Kidney (tissue), 14 donors: ENCODE measurements around the gene XYLT1. TPM values are rescaled to one million over a fixed set of nuclear protein-coding genes. Genes with fewer than 3 reads are reported as not detected.

ENCODE experiments used
- DNase-seq, 5 donors: peaks; one replicate each; pipeline ENCODE4 v3.0.0-alpha.2; 2013 to 2020
- FAIRE-seq: peaks from 2 replicates; lab custom pipeline; 2012; peaks lifted over from hg19 to GRCh38; lab: Jason Lieb, UNC
- H3K27ac ChIP-seq, 2 donors: one replicate each; pipeline ENCODE4 v1.7.0; 2013; ENCODE audit warnings: low read depth in 2 of 2, low read length in 2 of 2, inconsistent platforms in 1 of 2
- H3K27me3 ChIP-seq: one replicate; pipeline ENCODE4 v1.7.1; 2013; ENCODE audit warnings: low read length, inconsistent platforms; ENCODE audit not compliant: control insufficient read depth, insufficient read depth
- H3K36me3 ChIP-seq, 3 donors: one replicate each; pipeline versions ENCODE4 v1.7.0 to v1.7.1; 2013; ENCODE audit warnings: low read length in 3 of 3, control low read depth in 1 of 3, inconsistent platforms in 1 of 3; ENCODE audit not compliant: insufficient read depth in 3 of 3, control insufficient read depth in 2 of 3
- H3K4me1 ChIP-seq, 3 donors: one replicate each; pipeline versions ENCODE4 v1.7.0 to v1.7.1; 2013; ENCODE audit warnings: low read length in 3 of 3, inconsistent platforms in 1 of 3, low read depth in 1 of 3; ENCODE audit not compliant: control insufficient read depth in 2 of 3, insufficient read depth in 2 of 3
- H3K4me3 ChIP-seq, 3 donors: one replicate each; pipeline versions ENCODE4 v1.7.0 to v1.8.1; 2013; ENCODE audit warnings: low read length in 3 of 3, control low read depth in 1 of 3, inconsistent platforms in 1 of 3
- H3K9ac ChIP-seq, 3 donors: one replicate each; pipeline versions ENCODE4 v1.7.0 to v1.7.1; 2013; ENCODE audit warnings: low read length in 3 of 3, control low read depth in 1 of 3, inconsistent platforms in 1 of 3
- H3K9me3 ChIP-seq, 3 donors: one replicate each; pipeline versions ENCODE4 v1.7.0 to v1.7.1; 2013; ENCODE audit warnings: low read length in 3 of 3, control low read depth in 1 of 3, inconsistent platforms in 1 of 3; ENCODE audit not compliant: control insufficient read depth in 2 of 3, insufficient read depth in 1 of 3
- CTCF ChIP-seq: IDR thresholded peaks from 3 replicates; pipeline ENCODE4 v1.5.1; 2012; ENCODE audit warnings: mild to moderate bottlenecking, moderate library complexity, borderline replicate concordance; ENCODE audit not compliant: insufficient read depth; ENCODE audit errors: extremely low read depth
- intact Hi-C: fragments of 100-400 bp; cut with DNase I; formaldehyde crosslinking; loops from one replicate; pipeline ENCODE4 v1.11.1; 2022
- polyA plus RNA-seq: library from polyadenylated mRNA; stranded (reverse); fragments of 350-450 nt; fragmentation: Illumina TruSeq; extraction: RNeasy Lipid Tissue Mini Kit (QIAGEN cat#74804); gene quantifications from one replicate; pipeline ENCODE4 v1.2.3, GENCODE V29; 2014; ENCODE audit warnings: low read depth, low replicate concordance; ENCODE audit not compliant: insufficient read depth
- total RNA-seq: library from RNA; stranded (reverse); fragmentation: NEBNext Ultra II Directional; extraction: Animal tissue kit (Norgen Biotek cat#: 25700); gene quantifications from one replicate; pipeline ENCODE4 v1.2.1, GENCODE V29; 2021
- donor health status: control.
- donor health status: control.
- donor health status: control.
- donor health status: control.
- donor health status: control.
- donor health status: DM: yes; HTN: yes; CAD: no.
- donor health status: Normal renal cell carcinoma (clear cell type).

The XYLT1 gene
- total and polyA plus RNA-seq, 2 donors from 2014 or later: 0.52 to 7.6 TPM

- intact Hi-C loops: no loop called here
Measured at GRCh38 chr16:17359788-17360390, 110.9 kb downstream of the XYLT1 start.

GRCh38 chr16:17358846-17359245, 111.9 kb downstream of the XYLT1 start:
- Histone ChIP-seq H3K27ac (no peak overlapping the region), H3K36me3 (no peaks in the 10 kb centered on the region), H3K27me3 (no peaks in the 10 kb centered on the region), H3K4me1 (peaks cover 0 to 10% (median 0%) of the 10 kb centered on the region in 3 donors), H3K4me3 (no peak overlapping the region), H3K9ac (no peak overlapping the region), H3K9me3 (no peaks in the 10 kb centered on the region)
- FAIRE-seq (no peak), DNase-seq (peak in 3 of 5 donors; percentile 32 to 75 (median 69))
- no peak for TF ChIP-seq CTCF
- intact Hi-C loops: no loop called here

More at GRCh38 chr16:17359788-17360390, 110.9 kb downstream of the XYLT1 start:
- TF ChIP-seq CTCF: no peak
- DNase-seq: peak in 1 of 5 donors; percentile 27
- Histone ChIP-seq H3K27ac (no peak overlapping the region), H3K27me3 (no peaks in the 10 kb centered on the region), H3K36me3 (no peaks in the 10 kb centered on the region), H3K9ac (no peak overlapping the region), H3K9me3 (no peaks in the 10 kb centered on the region), H3K4me1 (peaks cover 0 to 12% (median 3%) of the 10 kb centered on the region in 3 donors), H3K4me3 (no peak overlapping the region)
- FAIRE-seq: no peak

GRCh38 chr16:17358355-17358754, 112.4 kb downstream of the XYLT1 start:
- intact Hi-C loops: no loop called here
- H3K9ac ChIP-seq: no peak overlapping the region
- H3K4me1 ChIP-seq: peaks cover 0 to 10% (median 0%) of the 10 kb centered on the region in 3 donors
- no peak for FAIRE-seq
- TF ChIP-seq CTCF: no peak
- no peaks in the 10 kb centered on the region for H3K9me3 ChIP-seq
- peak in 1 of 5 donors; percentile 35 for DNase-seq
- H3K27me3 ChIP-seq: no peaks in the 10 kb centered on the region
- H3K36me3 ChIP-seq: no peaks in the 10 kb centered on the region
- no peak overlapping the region for H3K4me3 ChIP-seq
- H3K27ac ChIP-seq: no peak overlapping the region
